IMR-90 (cell line): ENCODE results near the gene ADAP2. TPM values are rescaled to one million over a fixed set of nuclear protein-coding genes. Genes with fewer than 3 reads are reported as not detected.

ENCODE experiments used
- ATAC-seq: fragments of 200-7000 bp; cut with Tn5 transposase; 2 replicates; pipeline ENCODE4 v1.9.1; 2020; ENCODE audit warnings: low read depth, mild to moderate bottlenecking, moderate library complexity
- BruUV-seq: library from RNA; stranded (reverse); fragments of 400-500 nt; replicated peaks from 2 replicates; lab custom pipeline; 2021; lab: Mats Ljungman, UMichigan
- CTCF ChIA-PET: fragments of 300-600 bp; formaldehyde crosslinking; extraction: SDS; loops from one replicate; lab custom pipeline; 2021; ENCODE audit warnings: antibody characterized with exemption; lab: Yijun Ruan, JAX
- POLR2A ChIA-PET: fragments of 300-600 bp; sonication (Branson Sonifier 250); formaldehyde crosslinking; loops from one replicate; lab custom pipeline; 2022; ENCODE audit warnings: antibody characterized with exemption; ENCODE audit not compliant: unreplicated experiment; lab: Charles Lee
- DNase-seq: peaks from one replicate; pipeline ENCODE4 v3.0.0; 2013
- H2AFZ ChIP-seq: replicated peaks from 2 replicates; pipeline ENCODE3; 2013; ENCODE audit warnings: low read length, mild to moderate bottlenecking; ENCODE audit not compliant: poor library complexity
- H2AK5ac ChIP-seq: 2 replicates; pipeline ENCODE4 v1.6.1; 2013; ENCODE audit warnings: low read depth, low read length, inconsistent platforms
- H2AK9ac ChIP-seq: replicated peaks from 2 replicates; pipeline ENCODE3; 2013; ENCODE audit warnings: mild to moderate bottlenecking, low read depth, low read length, moderate library complexity; ENCODE audit not compliant: poor library complexity
- H2BK120ac ChIP-seq: 2 replicates; pipeline ENCODE4 v1.6.1; 2013; ENCODE audit warnings: low read depth, low read length, inconsistent platforms
- H2BK15ac ChIP-seq: 3 replicates; pipeline ENCODE4 v1.6.1; 2013; ENCODE audit warnings: low read depth, low read length, inconsistent platforms
- H2BK20ac ChIP-seq: 2 replicates; pipeline ENCODE4 v1.6.1; 2013; ENCODE audit warnings: low read depth, mild to moderate bottlenecking, inconsistent platforms, low read length, moderate library complexity
- H2BK5ac ChIP-seq: 2 replicates; pipeline ENCODE4 v1.6.1; 2013; ENCODE audit warnings: mild to moderate bottlenecking, low read depth, low read length, inconsistent platforms; ENCODE audit not compliant: poor library complexity, severe bottlenecking
- H3K14ac ChIP-seq: replicated peaks from 2 replicates; pipeline ENCODE4 v1.6.1; 2013; ENCODE audit warnings: low read depth, low read length, inconsistent platforms
- H3K18ac ChIP-seq: 2 replicates; pipeline ENCODE4 v1.6.1; 2013; ENCODE audit warnings: low read depth, low read length, control low read depth
- H3K23ac ChIP-seq: 2 replicates; pipeline ENCODE4 v1.6.1; 2013; ENCODE audit warnings: low read depth, low read length, inconsistent platforms
- H3K27ac ChIP-seq: 2 replicates; pipeline ENCODE4 v1.5.1; 2013; ENCODE audit warnings: mild to moderate bottlenecking, control low read depth, low read length; ENCODE audit not compliant: insufficient read depth
- H3K27me3 ChIP-seq: 2 replicates; pipeline ENCODE4 v1.6.1; 2013; ENCODE audit warnings: low read length; ENCODE audit not compliant: control insufficient read depth, insufficient read depth
- H3K36me3 ChIP-seq: 2 replicates; pipeline ENCODE4 v1.6.1; 2013; ENCODE audit warnings: low read length, mixed read lengths; ENCODE audit not compliant: control insufficient read depth, insufficient read depth
- H3K4ac ChIP-seq: 2 replicates; pipeline ENCODE4 v1.6.1; 2013; ENCODE audit warnings: low read depth, low read length, inconsistent platforms
- H3K4me1 ChIP-seq: 2 replicates; pipeline ENCODE4 v1.6.1; 2013; ENCODE audit warnings: low read length, mixed read lengths; ENCODE audit not compliant: control insufficient read depth, insufficient read depth
- H3K4me2 ChIP-seq: 2 replicates; pipeline ENCODE4 v1.6.1; 2013; ENCODE audit warnings: low read depth, mild to moderate bottlenecking, control low read depth, low read length, moderate library complexity
- H3K4me3 ChIP-seq: 2 replicates; pipeline ENCODE4 v1.5.1; 2013; ENCODE audit warnings: low read depth, mild to moderate bottlenecking, control low read depth, low read length, moderate library complexity; ENCODE audit not compliant: insufficient read depth
- H3K56ac ChIP-seq: 2 replicates; pipeline ENCODE4 v1.6.1; 2013; ENCODE audit warnings: low read length, inconsistent platforms; ENCODE audit not compliant: insufficient read depth; ENCODE audit errors: extremely low read depth
- H3K79me1 ChIP-seq, 2 experiments: 2 replicates each; pipeline ENCODE4 v1.6.1; 2013; ENCODE audit warnings: low read length in 2 of 2, inconsistent platforms in 1 of 2, low read depth in 1 of 2
- H3K9ac ChIP-seq: 2 replicates; pipeline ENCODE4 v1.6.1; 2013; ENCODE audit warnings: low read depth, low read length, control low read depth
- H3K9me1 ChIP-seq: 2 replicates; pipeline ENCODE4 v1.6.1; 2013; ENCODE audit warnings: low read length, inconsistent platforms; ENCODE audit not compliant: insufficient read depth
- H3K9me3 ChIP-seq: 2 replicates; pipeline ENCODE4 v1.6.1; 2013; ENCODE audit warnings: low read length; ENCODE audit not compliant: control insufficient read depth, insufficient read depth
- H4K20me1 ChIP-seq: 2 replicates; pipeline ENCODE4 v1.6.1; 2013; ENCODE audit warnings: low read length, inconsistent platforms; ENCODE audit not compliant: insufficient read depth
- H4K5ac ChIP-seq: 2 replicates; pipeline ENCODE4 v1.6.1; 2013; ENCODE audit warnings: mild to moderate bottlenecking, low read depth, low read length, control low read depth
- H4K8ac ChIP-seq, 2 experiments: 2 replicates each; pipeline ENCODE4 v1.6.1; 2013; ENCODE audit warnings: low read depth in 2 of 2, low read length in 2 of 2, control low read depth in 1 of 2, inconsistent platforms in 1 of 2
- H4K91ac ChIP-seq: 2 replicates; pipeline ENCODE4 v1.6.1; 2013; ENCODE audit warnings: low read depth, low read length, inconsistent platforms; ENCODE audit not compliant: insufficient read depth
- CEBPB ChIP-seq: IDR thresholded peaks from 2 replicates; pipeline ENCODE4 v1.6.1; 2012; ENCODE audit warnings: low read depth, low read length, improper control_type of control experiment
- CTCF ChIP-seq: conservative IDR thresholded peaks from 2 replicates; pipeline ENCODE4 v1.5.1; 2012; ENCODE audit warnings: mild to moderate bottlenecking, low read depth, low read length, improper control_type of control experiment
- ELK1 ChIP-seq: fragments of 150-350 bp; IDR thresholded peaks from 2 replicates; pipeline ENCODE4 v1.6.1; 2016; ENCODE audit warnings: low read depth, mild to moderate bottlenecking, low read length, moderate library complexity, borderline replicate concordance
- FOS ChIP-seq: fragments of 150-350 bp; IDR thresholded peaks from 2 replicates; pipeline ENCODE4 v1.6.1; 2016; ENCODE audit warnings: low read depth, low read length
- RAD21 ChIP-seq: IDR thresholded peaks from 2 replicates; pipeline ENCODE4 v1.6.1; 2012; ENCODE audit warnings: low read length, improper control_type of control experiment
- RFX5 ChIP-seq: IDR thresholded peaks from 2 replicates; pipeline ENCODE4 v1.8.0; 2012; ENCODE audit warnings: low read depth, mild to moderate bottlenecking, low read length, moderate library complexity
- SMC3 ChIP-seq: fragments of 150-350 bp; IDR thresholded peaks from 2 replicates; pipeline ENCODE4 v1.6.1; 2016; ENCODE audit warnings: low read depth, mild to moderate bottlenecking, antibody characterized with exemption, low read length, moderate library complexity
- USF2 ChIP-seq: fragments of 150-350 bp; IDR thresholded peaks from 2 replicates; pipeline ENCODE4 v1.6.1; 2017; ENCODE audit warnings: mild to moderate bottlenecking, antibody characterized with exemption, low read length, low read depth
- WGBS, 2 experiments: methylation state at CpG; one replicate each; pipeline versions ENCODE4 v1.1.5 to v1.1.7; 2013; ENCODE audit warnings: missing lambda C conversion rate in 2 of 2; ENCODE audit not compliant: insufficient read length in 1 of 2; ENCODE audit errors: extremely low coverage in 2 of 2; 5-methylcytosine and 5-hydroxymethylcytosine counted together
- dilution Hi-C: fragments of 300-500 bp; cut with HindIII; formaldehyde crosslinking; loops from one replicate; pipeline ENCODE4 v1.14.3; 2018; ENCODE audit warnings: low sequenced_read_pairs; ENCODE audit not compliant: unreplicated experiment
- in situ Hi-C: fragments of 300-500 bp; cut with MboI; formaldehyde crosslinking; loops from 3 replicates; pipeline ENCODE4 v1.14.3; 2019; ENCODE audit warnings: low sequenced_read_pairs, inconsistent platforms, mixed read lengths
- intact Hi-C: fragments of 100-400 bp; cut with micrococcal nuclease; formaldehyde crosslinking; loops from 2 replicates; pipeline ENCODE4 v1.10.0; 2022
- polyA plus RNA-seq, 3 experiments: library from polyadenylated mRNA; depleted of rRNA; stranded (reverse); fragments of >200 nt; gene quantifications; 2 replicates each; pipeline ENCODE4 v1.2.3, GENCODE V29; 2012; ENCODE audit warnings: low replicate concordance in 1 of 3
- total RNA-seq: library from RNA; depleted of rRNA; stranded (reverse); fragments of >200 nt; gene quantifications from 2 replicates; pipeline ENCODE4 v1.2.3, GENCODE V29; 2012

The ADAP2 gene
- total and polyA plus RNA-seq, 2 of the 4 experiments (the other 2 are of a cell fraction) = 0.90 to 1.2 TPM

GRCh38 chr17:31007695-31008373 lies 86.1 kb downstream of the ADAP2 start (continued):
- TF ChIP-seq ELK1 = no peak

GRCh38 chr17:31008374-31009041 lies 86.8 kb downstream of the ADAP2 start:
- H3K4me2 ChIP-seq = peak overlapping the region; percentile 44
- no peak overlapping the region for H2BK20ac ChIP-seq
- peak overlapping the region; percentile 93 for H2AFZ ChIP-seq
- H3K27ac ChIP-seq = 0 out of 2 replicates have a peak overlapping the region, but pooled peaks have one; percentile 0
- no peak overlapping the region; the same call in 1 of the 2 replicates for H3K56ac ChIP-seq
- TF ChIP-seq RAD21 (no peak), CEBPB (no peak), USF2 (no peak), SMC3 (no peak), FOS (no peak), RFX5 (no peak), CTCF (no peak)
- no peak overlapping the region for H3K18ac ChIP-seq
- peaks cover 1% of the 10 kb centered on the region; the same call in 1 of the 2 replicates for H3K36me3 ChIP-seq
- ATAC-seq = peak; percentile 75
- no peaks in the 10 kb centered on the region for H4K20me1 ChIP-seq
- 12% methylated on average over 21 of the region's 65 CpGs; no CpG with 5 or more reads in 1 of the 2 experiments for WGBS, 2 experiments
- peaks cover 0 to 12% of the 10 kb centered on the region in 2 experiments; a peak in 2 of 4 replicates for H3K79me1 ChIP-seq
- no peak overlapping the region; the same call in 1 of the 2 replicates for H4K91ac ChIP-seq
- peak overlapping the region; percentile 76 for H2AK9ac ChIP-seq
- no peak overlapping the region for H2BK5ac ChIP-seq
- no peaks in the 10 kb centered on the region; the same call in 1 of the 2 replicates for H3K4me1 ChIP-seq
- no peak overlapping the region; the same call in 1 of the 2 replicates for H3K14ac ChIP-seq
- H2BK15ac ChIP-seq = no peak overlapping the region
- ChIA-PET POLR2A (no interaction called here), CTCF (no interaction called here)
- dilution Hi-C loops = no loop called here
- H3K9me1 ChIP-seq = no peaks in the 10 kb centered on the region
- intact Hi-C loops = loop anchor here (2.0 kb wide), 1 partner anchor 102 kb away; the partner anchor contains the start of gene TEFM
- H3K23ac ChIP-seq = peak overlapping the region; percentile 68
- H3K27me3 ChIP-seq = no peaks in the 10 kb centered on the region
- peak overlapping the region; percentile 16; the same call in 1 of the 2 replicates for H3K9ac ChIP-seq
- H3K9me3 ChIP-seq = no peaks in the 10 kb centered on the region
- DNase-seq = peak; percentile 45
- peak overlapping the region; percentile 76 for H4K5ac ChIP-seq
- no TSS peak for BruUV-seq
- H3K4ac ChIP-seq = peak overlapping the region; percentile 27; the same call in 1 of the 2 replicates
- H3K4me3 ChIP-seq = peak overlapping the region; percentile 47
- H4K8ac ChIP-seq = peak overlapping the region in 1 of 2 experiments; percentile 2; a peak in 2 of 4 replicates
- H2AK5ac ChIP-seq = no peak overlapping the region
- H2BK120ac ChIP-seq = peak overlapping the region; percentile 56
- in situ Hi-C loops = no loop called here
